Neuron (in vitro differentiated cells): Measurements from ENCODE around the gene DCTN5.
"Not testable (repeated sequence)": the region's sequence is repeated elsewhere in the genome, so short reads cannot be mapped to it uniquely, and the experiment has no call there.

Experiments
- H2AFZ ChIP-seq: one replicate; pipeline ENCODE4 v1.6.1; 2013; ENCODE audit warnings: low read depth, mild to moderate bottlenecking, inconsistent platforms, low read length, moderate library complexity
- H3K27me3 ChIP-seq: one replicate; pipeline ENCODE4 v1.6.1; 2013; ENCODE audit warnings: low read length; ENCODE audit not compliant: insufficient read depth
- H3K36me3 ChIP-seq: one replicate; pipeline ENCODE4 v1.6.1; 2013; ENCODE audit warnings: low read length; ENCODE audit not compliant: insufficient read depth
- H3K4me1 ChIP-seq: one replicate; pipeline ENCODE4 v1.6.1; 2013; ENCODE audit warnings: low read length; ENCODE audit not compliant: insufficient read depth
- H3K4me3 ChIP-seq: 2 replicates; pipeline ENCODE4 v1.5.1; 2013; ENCODE audit warnings: mild to moderate bottlenecking, low read length, moderate library complexity
- H3K9me3 ChIP-seq: one replicate; pipeline ENCODE4 v1.6.1; 2013; ENCODE audit warnings: low read length

DCTN5 gene

DNA sequence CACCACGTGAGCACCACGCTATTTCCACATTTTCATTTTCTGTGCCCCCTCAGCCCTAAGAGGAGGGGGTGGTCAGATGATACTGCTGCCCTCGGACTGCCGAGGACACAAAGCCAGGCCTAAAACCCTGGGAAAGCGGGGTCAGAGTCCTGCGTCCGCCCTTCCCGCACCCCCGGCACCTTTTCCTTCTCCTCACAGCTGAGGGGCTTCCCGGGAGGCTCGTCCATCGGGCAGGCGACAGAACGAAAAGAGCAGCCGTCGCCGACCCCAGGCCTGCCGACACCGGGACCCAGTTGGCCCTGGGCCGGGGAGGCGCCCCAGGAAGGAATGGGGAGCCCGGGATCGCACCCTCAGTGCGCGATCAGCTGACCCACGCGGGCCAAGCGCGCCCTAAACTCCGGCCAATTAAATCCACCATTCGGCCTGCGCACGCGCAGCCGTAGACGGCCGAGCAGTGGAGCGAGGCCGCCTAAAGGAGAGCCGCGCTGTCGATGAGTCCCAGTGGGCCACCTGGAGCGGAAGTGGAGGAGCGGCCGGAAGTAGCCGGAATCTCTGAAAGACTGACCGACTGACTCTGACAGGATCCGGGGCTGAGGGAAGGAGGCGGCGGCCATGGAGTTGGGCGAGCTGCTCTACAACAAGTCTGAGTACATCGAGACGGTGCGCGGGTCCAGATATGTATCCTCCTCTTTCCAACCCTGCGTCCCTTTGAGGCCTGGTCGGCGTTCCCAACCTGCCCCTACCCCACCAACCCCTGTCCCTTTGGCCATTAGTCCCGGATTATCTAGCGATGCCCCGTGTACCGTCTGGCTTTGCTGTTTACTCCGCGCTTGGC is at the start of gene DCTN5, which contains the start of gene PALB2:
TSS of gene DCTN5 (plus strand) at position 536 of the 835 bp plus-strand sequence. CDS start at position 613, 77 bp downstream.
TSS of gene PALB2 (minus strand) at position 380 of the 835 bp plus-strand sequence. CDS start at position 227, 153 bp downstream.
- Histone ChIP-seq H2AFZ (peak within 1 kb of the TSS; percentile 87), H3K36me3 (peaks cover 31% of the 10 kb centered on the region), H3K4me3 (peak within 1 kb of the TSS; percentile 88), H3K9me3 (no peaks in the 10 kb centered on the region), H3K4me1 (peaks cover 19% of the 10 kb centered on the region), H3K27me3 (no peaks in the 10 kb centered on the region)

DNA sequence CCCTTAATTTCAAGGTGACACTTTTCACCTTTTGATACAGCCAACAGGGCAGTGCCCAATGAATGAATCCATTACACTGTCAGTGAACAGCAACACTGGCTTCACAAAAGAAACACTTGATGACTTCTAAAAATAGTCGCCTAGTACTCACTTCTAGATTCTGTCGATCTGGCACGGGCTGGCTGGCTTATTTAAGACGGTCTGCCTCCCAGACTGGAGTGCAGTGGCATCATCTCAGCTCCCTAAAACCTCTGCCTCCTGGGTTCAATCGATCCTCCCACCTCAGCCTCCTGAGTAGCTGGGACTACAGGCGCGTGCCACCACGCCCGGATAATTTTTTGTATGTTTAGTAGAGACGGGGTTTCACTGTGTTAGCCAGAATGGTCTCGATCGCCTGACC is 47.1 kb upstream of the DCTN5 start:
- Histone ChIP-seq H3K4me3 (no peak overlapping the region), H3K9me3 (no peaks in the 10 kb centered on the region), H3K4me1 (peaks cover 5% of the 10 kb centered on the region), H3K27me3 (no peaks in the 10 kb centered on the region), H2AFZ (no peak overlapping the region), H3K36me3 (peaks cover 44% of the 10 kb centered on the region)

DNA sequence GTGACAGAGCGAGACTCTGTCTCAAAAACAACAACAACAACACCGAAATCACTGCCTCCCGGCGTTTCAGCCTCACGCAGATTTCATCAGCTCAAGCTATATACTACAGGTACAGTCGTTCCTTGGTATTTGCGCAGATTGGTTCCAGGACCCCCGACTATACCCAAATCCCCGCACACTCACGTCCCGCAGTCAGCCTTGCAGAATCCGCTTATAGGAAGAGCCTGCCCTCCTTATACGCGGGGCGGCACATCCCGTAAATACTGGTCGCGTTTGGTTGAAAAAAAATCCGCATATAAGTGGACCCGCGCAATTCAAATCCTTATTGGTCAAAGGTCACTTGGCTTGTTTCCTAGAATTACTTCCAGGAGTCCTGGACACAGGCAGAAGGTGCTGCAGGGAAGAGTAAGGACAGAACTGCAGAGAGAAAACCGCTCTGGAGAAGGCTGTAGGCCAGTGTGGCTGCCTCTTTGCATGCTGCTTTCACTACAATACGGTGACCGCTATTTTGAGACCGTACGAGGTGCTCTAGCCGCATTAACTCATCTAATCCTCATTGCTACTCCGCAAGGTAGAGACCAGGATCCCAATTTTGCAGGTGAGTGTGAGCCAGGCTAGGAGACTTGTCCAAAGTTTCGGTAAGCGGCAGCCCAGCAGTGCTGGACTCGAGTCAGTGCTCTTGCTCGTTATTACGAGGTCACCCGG is 45.9 kb upstream of the DCTN5 start:
- peaks cover 34% of the 10 kb centered on the region for H3K36me3 ChIP-seq

DNA sequence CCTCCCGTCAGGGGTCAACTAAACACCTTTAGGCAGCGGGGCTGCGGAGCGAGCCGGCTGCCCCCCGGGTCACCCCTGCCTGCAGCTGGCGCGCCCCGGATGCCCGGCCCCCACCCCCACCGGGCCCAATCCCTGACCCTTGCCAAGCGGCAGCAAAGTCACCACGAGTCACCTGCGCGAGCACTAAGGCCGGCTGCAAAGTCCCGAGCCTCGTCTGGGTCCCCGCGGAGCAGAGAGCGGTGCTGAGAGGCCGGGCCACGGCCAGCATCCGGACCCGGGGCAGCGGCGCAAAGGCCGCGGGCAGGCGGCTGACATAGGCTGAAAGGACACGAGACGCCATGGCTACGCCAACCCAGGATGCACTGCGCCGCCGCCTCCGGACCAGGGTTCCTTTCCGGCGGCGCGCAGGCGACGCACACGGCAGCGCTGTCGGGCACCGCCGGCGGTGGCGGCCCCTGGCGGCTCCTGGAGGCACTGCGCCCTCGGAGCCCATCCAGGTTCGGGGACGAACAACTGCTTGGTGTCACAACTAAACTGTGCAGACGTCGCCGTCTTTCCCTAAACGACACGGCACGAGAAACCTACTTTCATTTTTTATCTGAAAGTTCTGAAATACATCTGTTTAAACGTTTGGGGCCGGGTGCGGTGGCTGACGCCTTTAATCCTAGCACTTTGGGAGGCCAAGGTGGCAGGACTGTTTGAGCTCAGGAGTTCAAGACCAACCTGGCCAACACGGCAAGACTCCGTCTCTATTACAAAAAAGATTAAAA is 45.1 kb upstream of the DCTN5 start, which contains the start of gene NDUFAB1:
TSS of gene NDUFAB1 (minus strand) at position 366 of the 770 bp plus-strand sequence. CDS start at position 340, 26 bp downstream.
- H3K4me1 ChIP-seq = peaks cover 5% of the 10 kb centered on the region
- peak within 1 kb of the TSS; percentile 82 for H2AFZ ChIP-seq

More for the DNA sequence above, 45.9 kb upstream of the DCTN5 start:
- Histone ChIP-seq H3K4me3 (peak overlapping the region; percentile 100), H3K9me3 (no peaks in the 10 kb centered on the region), H3K4me1 (peaks cover 5% of the 10 kb centered on the region), H2AFZ (peak overlapping the region; percentile 82), H3K27me3 (no peaks in the 10 kb centered on the region)

DNA sequence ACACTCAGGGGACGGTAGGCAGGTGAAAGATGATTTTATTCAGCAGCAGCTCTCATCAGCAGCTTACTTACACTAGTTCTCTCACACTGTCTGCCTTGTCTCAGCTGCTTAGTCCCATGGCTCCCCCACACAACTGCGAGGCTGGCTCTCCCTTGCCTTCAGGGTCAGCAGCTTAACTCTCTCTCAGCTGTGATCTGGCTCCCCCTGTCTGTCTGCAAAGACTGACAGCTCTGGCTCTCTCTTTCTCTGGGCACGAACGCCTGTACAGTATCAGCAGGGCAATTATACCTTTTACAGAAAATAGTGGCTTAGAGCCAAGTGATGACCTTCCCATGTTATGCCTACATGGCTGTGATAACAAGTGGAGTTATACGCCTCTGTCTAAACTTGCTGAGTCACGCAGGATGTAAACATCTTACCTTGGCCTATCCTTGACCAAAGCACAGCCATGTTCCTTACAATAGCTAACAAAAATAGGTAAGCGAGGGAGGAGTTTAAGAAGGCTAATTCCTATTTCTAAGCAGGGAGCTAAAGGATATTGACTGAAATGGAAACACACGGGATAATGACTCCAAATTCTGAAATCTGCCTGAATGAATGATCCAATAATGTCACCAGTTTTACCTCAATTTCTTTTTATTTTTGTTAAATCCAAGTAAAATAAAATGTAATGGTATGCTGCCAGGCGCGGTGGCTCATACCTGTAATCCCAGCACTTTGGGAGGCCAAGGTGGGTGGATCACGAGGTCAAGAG is 44.1 kb upstream of the DCTN5 start:
- no peak overlapping the region for H3K4me3 ChIP-seq
- H2AFZ ChIP-seq = no peak overlapping the region
- H3K27me3 ChIP-seq = no peaks in the 10 kb centered on the region
- H3K9me3 ChIP-seq = no peaks in the 10 kb centered on the region
- peaks cover 5% of the 10 kb centered on the region for H3K4me1 ChIP-seq
- H3K36me3 ChIP-seq = peaks cover 30% of the 10 kb centered on the region

More for the DNA sequence above, 45.1 kb upstream of the DCTN5 start, which contains the start of gene NDUFAB1:
- peaks cover 31% of the 10 kb centered on the region for H3K36me3 ChIP-seq
- peak within 1 kb of the TSS; percentile 100 for H3K4me3 ChIP-seq
- no peaks in the 10 kb centered on the region for H3K9me3 ChIP-seq
- no peaks in the 10 kb centered on the region for H3K27me3 ChIP-seq

DNA sequence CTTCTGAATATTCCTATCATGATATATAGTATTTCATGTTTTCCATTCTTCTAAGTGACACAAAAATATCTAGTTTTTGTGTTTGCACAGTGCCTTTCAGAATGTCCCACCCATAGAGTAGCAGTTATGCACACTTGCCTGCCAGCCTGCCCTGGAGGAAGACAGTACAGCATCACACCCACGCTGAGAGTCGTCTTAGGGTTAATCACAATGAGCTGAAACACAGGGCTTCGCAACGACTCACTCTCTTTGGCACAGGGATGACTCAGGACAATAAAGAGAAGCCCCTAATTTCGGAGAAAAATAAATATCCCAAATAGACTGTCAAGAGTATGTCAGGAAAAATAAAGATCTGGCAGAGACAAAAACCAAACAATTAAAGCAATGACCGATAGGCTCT is 33.5 kb upstream of the DCTN5 start:
- H3K4me1 ChIP-seq = no peaks in the 10 kb centered on the region
- no peak overlapping the region for H2AFZ ChIP-seq
- peaks cover 39% of the 10 kb centered on the region for H3K36me3 ChIP-seq
- H3K9me3 ChIP-seq = no peaks in the 10 kb centered on the region
- H3K27me3 ChIP-seq = no peaks in the 10 kb centered on the region
- no peak overlapping the region for H3K4me3 ChIP-seq

DNA sequence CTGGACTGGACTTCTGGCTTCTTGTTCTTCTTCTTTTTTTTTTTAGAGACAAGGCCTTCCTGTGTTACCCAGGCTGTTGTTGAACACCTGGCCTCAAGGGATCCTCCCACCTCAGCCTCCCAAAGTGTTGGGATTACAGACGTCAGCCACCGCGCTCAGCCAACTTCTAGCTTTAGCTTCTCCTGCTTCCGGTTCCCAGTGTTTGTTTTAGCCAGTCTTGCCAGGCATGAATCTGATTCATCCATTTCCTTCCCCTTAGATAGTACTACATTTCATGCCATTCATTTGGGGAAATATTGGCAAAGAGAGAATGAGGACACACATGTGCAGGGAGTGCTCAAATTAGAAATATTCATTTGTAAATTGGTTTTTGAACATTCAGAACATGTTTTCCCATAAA is 33.1 kb upstream of the DCTN5 start:
- no peak overlapping the region for H2AFZ ChIP-seq
- no peak overlapping the region for H3K4me3 ChIP-seq
- H3K36me3 ChIP-seq = peaks cover 41% of the 10 kb centered on the region
- H3K9me3 ChIP-seq = no peaks in the 10 kb centered on the region
- no peaks in the 10 kb centered on the region for H3K27me3 ChIP-seq
- no peaks in the 10 kb centered on the region for H3K4me1 ChIP-seq

DNA sequence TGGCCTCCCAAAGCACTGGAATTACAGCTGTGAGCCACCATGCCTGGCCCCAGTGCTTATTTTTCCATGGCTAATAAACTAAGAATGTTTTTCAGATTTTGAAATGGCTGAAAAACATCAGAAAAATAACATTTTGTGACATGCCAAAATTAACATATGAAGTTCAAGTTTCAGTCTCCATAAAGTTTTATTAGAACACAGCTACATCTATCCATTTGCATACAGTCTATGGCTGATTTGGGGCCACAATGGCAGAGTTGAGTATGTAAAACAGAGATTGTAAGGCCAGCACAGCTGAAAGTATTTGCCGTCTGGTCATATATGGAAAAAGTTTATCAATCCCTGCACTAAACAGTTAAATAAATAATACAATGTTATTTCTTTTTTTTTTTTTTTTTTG is 31.3 kb upstream of the DCTN5 start:
- Histone ChIP-seq H3K4me3 (no peak overlapping the region), H2AFZ (no peak overlapping the region), H3K9me3 (no peaks in the 10 kb centered on the region), H3K36me3 (peaks cover 41% of the 10 kb centered on the region), H3K27me3 (no peaks in the 10 kb centered on the region), H3K4me1 (no peaks in the 10 kb centered on the region)

DNA sequence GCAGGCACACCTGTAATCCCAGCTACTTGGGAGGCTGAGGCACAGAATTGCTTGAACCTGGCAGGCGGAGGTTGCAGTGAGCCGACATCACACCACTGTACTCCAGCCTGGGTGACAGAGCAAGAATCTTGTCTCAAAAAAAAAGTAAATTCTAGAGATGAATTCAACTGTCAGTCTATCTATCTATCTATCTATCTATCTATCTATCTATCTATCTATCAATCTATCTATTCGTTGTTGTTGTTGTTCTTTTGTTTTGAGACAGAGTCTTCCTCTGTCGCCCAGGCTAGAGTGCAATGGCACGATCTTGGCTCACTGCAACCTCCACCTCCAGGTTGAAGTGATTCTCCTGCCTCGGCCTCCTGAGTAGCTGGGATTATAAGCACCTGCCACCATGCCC is 30.4 kb upstream of the DCTN5 start:
- not testable (repeated sequence) for H3K9me3 ChIP-seq, H2AFZ ChIP-seq, H3K4me3 ChIP-seq, H3K4me1 ChIP-seq, H3K27me3 ChIP-seq
- peaks cover 42% of the 10 kb centered on the region for H3K36me3 ChIP-seq

DNA sequence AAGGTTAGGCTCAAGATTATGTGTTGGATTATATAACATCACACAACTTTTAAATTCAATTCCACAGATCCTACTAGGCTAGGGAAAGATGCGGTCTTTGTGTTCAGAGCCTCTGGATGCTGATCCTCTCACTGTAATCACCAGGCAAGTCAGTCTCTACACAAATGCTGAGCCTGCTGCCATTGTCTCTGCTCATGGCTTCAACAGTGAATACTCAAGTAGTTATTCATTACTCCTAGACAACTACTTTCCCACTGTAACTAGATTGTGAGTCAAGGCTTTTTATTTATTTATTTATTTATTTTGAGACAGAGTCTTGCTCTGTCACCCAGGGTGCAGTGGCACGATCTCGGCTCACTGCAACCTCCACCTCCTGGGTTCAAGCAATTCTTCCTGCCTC is 29.3 kb upstream of the DCTN5 start:
- H3K36me3 ChIP-seq = peaks cover 41% of the 10 kb centered on the region
- H3K9me3 ChIP-seq = no peaks in the 10 kb centered on the region
- no peaks in the 10 kb centered on the region for H3K4me1 ChIP-seq
- H3K27me3 ChIP-seq = no peaks in the 10 kb centered on the region
- no peak overlapping the region for H3K4me3 ChIP-seq
- H2AFZ ChIP-seq = no peak overlapping the region

DNA sequence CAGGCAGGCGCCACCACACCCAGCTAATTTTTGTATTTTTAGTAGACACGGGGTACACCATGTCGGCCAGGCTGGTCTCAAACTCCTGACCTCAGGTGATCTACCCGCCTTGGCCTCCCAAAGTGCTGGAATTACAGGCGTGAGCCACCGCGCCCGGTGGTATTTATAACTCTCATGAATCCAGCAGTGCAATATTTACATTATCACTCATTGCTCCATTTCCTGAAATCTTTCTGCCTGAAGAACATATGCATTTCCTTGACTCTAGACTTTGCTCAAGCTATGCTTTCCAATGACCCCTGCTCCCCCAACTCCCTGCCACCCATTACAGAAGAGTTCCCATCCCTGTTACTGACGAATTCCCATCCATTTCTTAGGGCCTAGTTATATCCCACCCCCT is 25.5 kb upstream of the DCTN5 start:
- Histone ChIP-seq H3K4me3 (no peak overlapping the region), H3K4me1 (no peaks in the 10 kb centered on the region), H3K36me3 (peaks cover 47% of the 10 kb centered on the region), H3K27me3 (no peaks in the 10 kb centered on the region), H2AFZ (no peak overlapping the region), H3K9me3 (no peaks in the 10 kb centered on the region)

DNA sequence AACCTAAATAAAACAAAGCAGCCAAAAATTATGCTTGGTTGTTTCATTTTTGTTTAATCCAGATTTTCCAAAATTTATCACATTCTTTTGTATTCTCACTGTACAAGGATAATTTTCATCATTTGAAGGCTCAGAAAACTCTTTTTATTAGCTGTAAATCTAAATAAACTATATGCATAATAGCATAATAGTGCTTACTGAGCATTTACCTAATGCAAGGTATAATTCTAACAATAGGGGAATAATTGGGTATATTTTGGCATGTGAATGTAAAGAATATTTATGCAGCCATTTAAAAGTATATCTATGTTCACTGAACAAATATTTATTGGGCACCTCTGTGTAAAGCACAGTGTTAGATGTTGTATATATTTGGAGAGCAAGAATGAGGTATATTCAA is 17.2 kb upstream of the DCTN5 start:
- Histone ChIP-seq H2AFZ (no peak overlapping the region), H3K4me1 (no peaks in the 10 kb centered on the region), H3K4me3 (no peak overlapping the region), H3K36me3 (peaks cover 68% of the 10 kb centered on the region), H3K9me3 (no peaks in the 10 kb centered on the region), H3K27me3 (no peaks in the 10 kb centered on the region)
